Measurements from ENCODE around the gene HIC2. TPM values are rescaled to one million over a fixed set of nuclear protein-coding genes. Genes with fewer than 3 reads are reported as not detected.
"Not testable (repeated sequence)": the region's sequence is repeated elsewhere in the genome, so short reads cannot be mapped to it uniquely, and the experiment has no call there.

Gene HIC2
- polyA plus RNA-seq (2011; rRNA removed), result 0.93 and 1.3 TPM in 2 replicates
- polyA minus RNA-seq (2011; rRNA and poly(A)+ RNA removed), result 2.3 and 2.5 TPM in 2 replicates

- H3K27ac ChIP-seq (ENCODE audit: low read depth, low read length); H3K9me3 ChIP-seq (ENCODE audit: control insufficient read depth, insufficient read depth, low read length); DNase-seq (ENCODE audit: low read depth, low spot score); H3K27me3 ChIP-seq (ENCODE audit: control insufficient read depth, insufficient read depth, low read length); POLR2A ChIA-PET; CTCF ChIA-PET: not testable (repeated sequence)
- H3K4me3 ChIP-seq (ENCODE audit: low read depth, low read length), result peak within 1 kb of the TSS; percentile 58
Measured at GRCh38 chr22:21417227-21417746, at the start of gene HIC2. HIC2 (plus strand) TSS chr22:21417371; CDS start chr22:21442832, 25,461 bp downstream.

GRCh38 chr22:21368603-21369310, 48.4 kb upstream of the HIC2 start:
- CTCF ChIA-PET; H3K27me3 ChIP-seq (ENCODE audit: control insufficient read depth, insufficient read depth, low read length); H3K4me3 ChIP-seq (ENCODE audit: low read depth, low read length); DNase-seq (ENCODE audit: low read depth, low spot score); H3K27ac ChIP-seq (ENCODE audit: low read depth, low read length); POLR2A ChIA-PET; H3K9me3 ChIP-seq (ENCODE audit: control insufficient read depth, insufficient read depth, low read length): not testable (repeated sequence)

GRCh38 chr22:21375880-21376279, 41.3 kb upstream of the HIC2 start:
- H3K27ac ChIP-seq (ENCODE audit: low read depth, low read length); H3K4me3 ChIP-seq (ENCODE audit: low read depth, low read length); CTCF ChIA-PET; H3K9me3 ChIP-seq (ENCODE audit: control insufficient read depth, insufficient read depth, low read length); H3K27me3 ChIP-seq (ENCODE audit: control insufficient read depth, insufficient read depth, low read length); DNase-seq (ENCODE audit: low read depth, low spot score); POLR2A ChIA-PET: not testable (repeated sequence)

- H3K27ac ChIP-seq (ENCODE audit: low read depth, low read length); DNase-seq (ENCODE audit: low read depth, low spot score); H3K27me3 ChIP-seq (ENCODE audit: control insufficient read depth, insufficient read depth, low read length); H3K4me3 ChIP-seq (ENCODE audit: low read depth, low read length); CTCF ChIA-PET; H3K9me3 ChIP-seq (ENCODE audit: control insufficient read depth, insufficient read depth, low read length); POLR2A ChIA-PET: not testable (repeated sequence)
Measured at GRCh38 chr22:21383701-21384467, 33.3 kb upstream of the HIC2 start, which contains the start of gene RIMBP3B. RIMBP3B (plus strand) TSS chr22:21383751; CDS start chr22:21383859, 108 bp downstream.

GRCh38 chr22:21384468-21385357, 32.5 kb upstream of the HIC2 start:
- H3K27me3 ChIP-seq (ENCODE audit: control insufficient read depth, insufficient read depth, low read length); H3K4me3 ChIP-seq (ENCODE audit: low read depth, low read length); POLR2A ChIA-PET; CTCF ChIA-PET; H3K27ac ChIP-seq (ENCODE audit: low read depth, low read length); H3K9me3 ChIP-seq (ENCODE audit: control insufficient read depth, insufficient read depth, low read length); DNase-seq (ENCODE audit: low read depth, low spot score): not testable (repeated sequence)

GRCh38 chr22:21389480-21389879, 27.7 kb upstream of the HIC2 start:
- CTCF ChIA-PET, result not testable (repeated sequence)

GRCh38 chr22:21390013-21390412, 27.2 kb upstream of the HIC2 start:
- POLR2A ChIA-PET; DNase-seq (ENCODE audit: low read depth, low spot score): not testable (repeated sequence)

More at GRCh38 chr22:21389480-21389879, 27.7 kb upstream of the HIC2 start:
- H3K4me3 ChIP-seq (ENCODE audit: low read depth, low read length); H3K9me3 ChIP-seq (ENCODE audit: control insufficient read depth, insufficient read depth, low read length); DNase-seq (ENCODE audit: low read depth, low spot score); H3K27ac ChIP-seq (ENCODE audit: low read depth, low read length); POLR2A ChIA-PET; H3K27me3 ChIP-seq (ENCODE audit: control insufficient read depth, insufficient read depth, low read length): not testable (repeated sequence)

GRCh38 chr22:21394613-21395012, 22.6 kb upstream of the HIC2 start:
- H3K27me3 ChIP-seq (ENCODE audit: control insufficient read depth, insufficient read depth, low read length); H3K9me3 ChIP-seq (ENCODE audit: control insufficient read depth, insufficient read depth, low read length); POLR2A ChIA-PET; H3K4me3 ChIP-seq (ENCODE audit: low read depth, low read length); DNase-seq (ENCODE audit: low read depth, low spot score); H3K27ac ChIP-seq (ENCODE audit: low read depth, low read length); CTCF ChIA-PET: not testable (repeated sequence)

More at GRCh38 chr22:21390013-21390412, 27.2 kb upstream of the HIC2 start:
- CTCF ChIA-PET; H3K27me3 ChIP-seq (ENCODE audit: control insufficient read depth, insufficient read depth, low read length); H3K4me3 ChIP-seq (ENCODE audit: low read depth, low read length); H3K27ac ChIP-seq (ENCODE audit: low read depth, low read length); H3K9me3 ChIP-seq (ENCODE audit: control insufficient read depth, insufficient read depth, low read length): not testable (repeated sequence)

GRCh38 chr22:21401197-21401969, 15.8 kb upstream of the HIC2 start:
- H3K4me3 ChIP-seq (ENCODE audit: low read depth, low read length); H3K27ac ChIP-seq (ENCODE audit: low read depth, low read length); CTCF ChIA-PET; DNase-seq (ENCODE audit: low read depth, low spot score); POLR2A ChIA-PET; H3K27me3 ChIP-seq (ENCODE audit: control insufficient read depth, insufficient read depth, low read length); H3K9me3 ChIP-seq (ENCODE audit: control insufficient read depth, insufficient read depth, low read length): not testable (repeated sequence)

- H3K9me3 ChIP-seq (ENCODE audit: control insufficient read depth, insufficient read depth, low read length); CTCF ChIA-PET; H3K27ac ChIP-seq (ENCODE audit: low read depth, low read length); DNase-seq (ENCODE audit: low read depth, low spot score); H3K27me3 ChIP-seq (ENCODE audit: control insufficient read depth, insufficient read depth, low read length); H3K4me3 ChIP-seq (ENCODE audit: low read depth, low read length); POLR2A ChIA-PET: not testable (repeated sequence)
Measured at GRCh38 chr22:21402763-21403314, 14.3 kb upstream of the HIC2 start.

- H3K4me3 ChIP-seq (ENCODE audit: low read depth, low read length); POLR2A ChIA-PET; CTCF ChIA-PET; DNase-seq (ENCODE audit: low read depth, low spot score); H3K27me3 ChIP-seq (ENCODE audit: control insufficient read depth, insufficient read depth, low read length); H3K27ac ChIP-seq (ENCODE audit: low read depth, low read length); H3K9me3 ChIP-seq (ENCODE audit: control insufficient read depth, insufficient read depth, low read length): not testable (repeated sequence)
Measured at GRCh38 chr22:21407139-21407538, 10.0 kb upstream of the HIC2 start.

All from AG04450 (cell line).